H9 (cell line): Measurements from ENCODE around the gene ZNF556. TPM values are rescaled to one million over a fixed set of nuclear protein-coding genes. Genes with fewer than 3 reads are reported as not detected.

Experiments used
- DNase-seq: peaks from one replicate; pipeline ENCODE4 v3.0.0-alpha.2; 2017
- H2AFZ ChIP-seq: one replicate; pipeline ENCODE4 v1.6.1; 2013; ENCODE audit warnings: mild to moderate bottlenecking, low read length, control low read depth, moderate library complexity
- H2AK5ac ChIP-seq: 2 replicates; pipeline ENCODE4 v1.6.1; 2013; ENCODE audit warnings: low read length, control low read depth, mixed read lengths; ENCODE audit not compliant: insufficient read length
- H2BK120ac ChIP-seq: one replicate; pipeline ENCODE4 v1.6.1; 2013; ENCODE audit warnings: low read depth, mild to moderate bottlenecking, low read length, control low read depth, inconsistent platforms; ENCODE audit not compliant: poor library complexity, severe bottlenecking
- H2BK12ac ChIP-seq: 2 replicates; pipeline ENCODE4 v1.6.1; 2013; ENCODE audit warnings: low read length, control low read depth, mixed read lengths, low read depth; ENCODE audit not compliant: insufficient read length
- H2BK15ac ChIP-seq: 2 replicates; pipeline ENCODE4 v1.6.1; 2013; ENCODE audit warnings: low read depth, low read length, control low read depth
- H2BK20ac ChIP-seq: one replicate; pipeline ENCODE4 v1.6.1; 2013; ENCODE audit warnings: low read depth, mild to moderate bottlenecking, low read length, control low read depth, inconsistent platforms; ENCODE audit not compliant: poor library complexity, severe bottlenecking
- H2BK5ac ChIP-seq: 2 replicates; pipeline ENCODE4 v1.6.1; 2013; ENCODE audit warnings: low read length, control low read depth, mixed read lengths; ENCODE audit not compliant: insufficient read length
- H3K14ac ChIP-seq: 2 replicates; pipeline ENCODE4 v1.6.1; 2013; ENCODE audit warnings: low read length, control low read depth; ENCODE audit not compliant: insufficient read depth
- H3K18ac ChIP-seq: 2 replicates; pipeline ENCODE4 v1.6.1; 2013; ENCODE audit warnings: low read depth, mild to moderate bottlenecking, mixed read lengths, low read length, control low read depth; ENCODE audit not compliant: insufficient read length
- H3K23ac ChIP-seq: 2 replicates; pipeline ENCODE4 v1.6.1; 2013; ENCODE audit warnings: low read length, control low read depth, mixed read lengths, low read depth; ENCODE audit not compliant: insufficient read length
- H3K23me2 ChIP-seq: 2 replicates; pipeline ENCODE4 v1.6.1; 2013; ENCODE audit warnings: low read depth, mild to moderate bottlenecking, mixed read lengths, low read length, control low read depth; ENCODE audit not compliant: insufficient read length, poor library complexity, severe bottlenecking
- H3K27ac ChIP-seq: 2 replicates; pipeline ENCODE4 v1.5.1; 2013; ENCODE audit warnings: low read length, control low read depth, mixed read lengths, low read depth; ENCODE audit not compliant: insufficient read length
- H3K27me3 ChIP-seq: 2 replicates; pipeline ENCODE4 v1.6.1; 2013; ENCODE audit warnings: low read length, control low read depth, inconsistent platforms; ENCODE audit not compliant: insufficient read depth
- H3K4ac ChIP-seq: 2 replicates; pipeline ENCODE4 v1.6.1; 2013; ENCODE audit warnings: low read depth, mild to moderate bottlenecking, control low read depth, inconsistent platforms, low read length, moderate library complexity
- H3K4me1 ChIP-seq: 2 replicates; pipeline ENCODE4 v1.6.1; 2013; ENCODE audit warnings: low read length, control low read depth, inconsistent platforms; ENCODE audit not compliant: insufficient read depth
- H3K4me2 ChIP-seq: 2 replicates; pipeline ENCODE4 v1.6.1; 2013; ENCODE audit warnings: low read length, control low read depth, mixed read lengths; ENCODE audit not compliant: insufficient read length, insufficient read depth
- H3K56ac ChIP-seq: 2 replicates; pipeline ENCODE4 v1.6.1; 2013; ENCODE audit warnings: low read depth, mild to moderate bottlenecking, mixed read lengths, low read length, control low read depth; ENCODE audit not compliant: insufficient read length
- H3K79me1 ChIP-seq: 2 replicates; pipeline ENCODE4 v1.6.1; 2013; ENCODE audit warnings: low read depth, mild to moderate bottlenecking, moderate library complexity, low read length, control low read depth, inconsistent platforms; ENCODE audit not compliant: insufficient read depth, poor library complexity, severe bottlenecking
- H3K79me2 ChIP-seq: 2 replicates; pipeline ENCODE4 v1.6.1; 2013; ENCODE audit warnings: low read length, control low read depth, inconsistent platforms; ENCODE audit not compliant: insufficient read depth
- H3K9ac ChIP-seq: 2 replicates; pipeline ENCODE4 v1.6.1; 2013; ENCODE audit warnings: low read length, control low read depth, mixed read lengths; ENCODE audit not compliant: insufficient read length; ENCODE audit errors: extremely low read depth
- H3K9me3 ChIP-seq: one replicate; pipeline ENCODE4 v1.6.1; 2013; ENCODE audit warnings: low read depth, low read length, inconsistent platforms; ENCODE audit not compliant: control insufficient read depth
- H3T11ph ChIP-seq: one replicate; pipeline ENCODE4 v1.6.1; 2013; ENCODE audit warnings: mild to moderate bottlenecking, low read length, control low read depth, inconsistent platforms
- H4K20me1 ChIP-seq: one replicate; pipeline ENCODE4 v1.6.1; 2013; ENCODE audit not compliant: control insufficient read depth, insufficient read length, insufficient read depth
- H4K5ac ChIP-seq: 2 replicates; pipeline ENCODE4 v1.6.1; 2013; ENCODE audit warnings: low read depth, mild to moderate bottlenecking, mixed read lengths, low read length, control low read depth; ENCODE audit not compliant: insufficient read length
- H4K8ac ChIP-seq: replicated peaks from 2 replicates; pipeline ENCODE4 v1.6.1; 2013; ENCODE audit warnings: low read length, control low read depth, mixed read lengths, low read depth; ENCODE audit not compliant: insufficient read length
- H4K91ac ChIP-seq: 2 replicates; pipeline ENCODE4 v1.6.1; 2013; ENCODE audit warnings: low read depth, mild to moderate bottlenecking, moderate library complexity, mixed read lengths, low read length, control low read depth; ENCODE audit not compliant: insufficient read length
- H3K27ac Mint-ChIP-seq, 3 experiments: 2 replicates in 2 of 3; 3 replicates in 1 of 3; pipeline ENCODE4 v1.8.0; 2020 to 2021; ENCODE audit warnings: mixed read lengths in 3 of 3, mild to moderate bottlenecking in 1 of 3, moderate library complexity in 1 of 3
- H3K27me3 Mint-ChIP-seq: 2 replicates; pipeline ENCODE4 v1.8.0; 2021; ENCODE audit warnings: low read depth, mild to moderate bottlenecking, moderate library complexity, mixed read lengths
- H3K36me3 Mint-ChIP-seq, 3 experiments: 2 replicates in 2 of 3; 3 replicates in 1 of 3; pipeline ENCODE4 v1.8.0; 2020 to 2021; ENCODE audit warnings: low read depth in 3 of 3, mixed read lengths in 3 of 3; ENCODE audit not compliant: insufficient read depth in 1 of 3
- H3K4me1 Mint-ChIP-seq, 2 experiments: 2 replicates each; pipeline ENCODE4 v1.8.0; 2020; ENCODE audit warnings: mixed read lengths in 2 of 2
- H3K4me3 Mint-ChIP-seq, 2 experiments: 2 replicates in 1 of 2; 3 replicates in 1 of 2; pipeline ENCODE4 v1.8.0; 2020 to 2021; ENCODE audit warnings: mild to moderate bottlenecking in 2 of 2, mixed read lengths in 2 of 2, moderate library complexity in 1 of 2
- H3K9me3 Mint-ChIP-seq, 2 experiments: 2 replicates in 1 of 2; 3 replicates in 1 of 2; pipeline ENCODE4 v1.8.0; 2020; ENCODE audit warnings: mild to moderate bottlenecking in 2 of 2, mixed read lengths in 2 of 2, moderate library complexity in 1 of 2
- WGBS: extraction: QIAGEN DNeasy Blood & Tissue Kit; methylation state at CpG from one replicate; pipeline ENCODE4 v1.1.7; 2013; ENCODE audit warnings: missing lambda C conversion rate, low lambda C conversion rate, mixed read lengths; ENCODE audit not compliant: insufficient read length; ENCODE audit errors: extremely low coverage; 5-methylcytosine and 5-hydroxymethylcytosine counted together
- total RNA-seq: library from RNA; stranded (reverse); gene quantifications from 2 replicates; pipeline ENCODE4 v1.2.1, GENCODE V29; 2021
- TF ChIP-seq, protein P1 (sequence below): fragments of 200-600 bp; sonication (generic); conservative IDR thresholded peaks from 3 replicates; pipeline ENCODE4 v1.8.0; 2021; ENCODE audit warnings: antibody characterized with exemption, mild to moderate bottlenecking

Gene ZNF556
- total RNA-seq, 1 experiment from 2014 or later = not detected

DNA sequence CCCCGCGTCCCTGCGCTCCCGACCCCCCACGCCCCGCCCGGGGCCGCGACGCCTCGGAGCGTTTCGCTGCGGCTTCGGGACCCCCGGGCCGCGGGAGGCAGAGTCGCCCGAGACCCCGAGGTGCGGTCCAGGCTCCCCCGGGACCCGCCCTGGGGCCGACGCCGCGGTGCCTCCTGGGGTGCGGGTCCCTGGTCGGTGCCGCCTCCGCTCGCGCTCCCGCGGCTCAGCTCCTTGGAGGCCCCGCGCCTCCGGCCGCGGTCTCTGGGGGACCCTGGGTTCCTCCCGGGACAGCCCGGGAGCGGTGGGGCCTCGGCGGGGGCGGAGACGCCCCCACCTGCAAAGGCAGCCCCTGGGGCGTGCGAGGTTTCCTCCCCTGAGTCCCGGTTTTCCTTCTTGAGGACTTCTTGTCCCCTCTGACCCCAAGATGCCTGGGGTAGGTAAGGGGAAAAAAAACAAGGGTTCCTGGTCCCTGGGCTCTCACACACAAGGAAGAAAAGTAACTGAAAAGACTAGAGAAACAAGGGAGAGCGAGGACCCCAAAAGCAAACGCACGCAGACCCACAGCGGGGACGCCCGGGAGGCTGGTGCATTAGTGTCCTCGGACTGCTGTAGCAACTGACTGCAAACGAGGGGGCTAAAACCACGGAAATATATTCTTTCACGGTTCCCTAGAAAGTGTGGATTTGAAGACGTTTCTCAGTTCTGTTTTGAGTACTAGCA, 25.1 kb upstream of the ZNF556 start:
- peaks cover 5% of the 10 kb centered on the region for H3K23me2 ChIP-seq
- Mint-ChIP-seq H3K4me1 (peaks cover 5 to 13% of the 10 kb centered on the region in 2 experiments), H3K4me3 (peak overlapping the region; percentile 67 to 85), H3K27me3 (no peaks in the 10 kb centered on the region; the same call in 1 of the 2 replicates), H3K36me3 (peaks cover 29 to 30% (median 29%) of the 10 kb centered on the region in 3 experiments), H3K27ac (no peak overlapping the region), H3K9me3 (peaks cover 17 to 37% of the 10 kb centered on the region in 2 experiments)
- no peaks in the 10 kb centered on the region for H3K4me1 ChIP-seq
- no peak overlapping the region for H3K14ac ChIP-seq
- no peak overlapping the region for H4K91ac ChIP-seq
- H2AFZ ChIP-seq = no peak overlapping the region
- no peak overlapping the region for H2BK15ac ChIP-seq
- no peak overlapping the region for H2BK20ac ChIP-seq
- no peaks in the 10 kb centered on the region for H3K9me3 ChIP-seq
- H2BK12ac ChIP-seq = no peak overlapping the region
- no peaks in the 10 kb centered on the region for H3K27me3 ChIP-seq
- WGBS = no CpG with 5 or more reads among the region's 62 CpGs
- TF ChIP-seq, protein P1, sequence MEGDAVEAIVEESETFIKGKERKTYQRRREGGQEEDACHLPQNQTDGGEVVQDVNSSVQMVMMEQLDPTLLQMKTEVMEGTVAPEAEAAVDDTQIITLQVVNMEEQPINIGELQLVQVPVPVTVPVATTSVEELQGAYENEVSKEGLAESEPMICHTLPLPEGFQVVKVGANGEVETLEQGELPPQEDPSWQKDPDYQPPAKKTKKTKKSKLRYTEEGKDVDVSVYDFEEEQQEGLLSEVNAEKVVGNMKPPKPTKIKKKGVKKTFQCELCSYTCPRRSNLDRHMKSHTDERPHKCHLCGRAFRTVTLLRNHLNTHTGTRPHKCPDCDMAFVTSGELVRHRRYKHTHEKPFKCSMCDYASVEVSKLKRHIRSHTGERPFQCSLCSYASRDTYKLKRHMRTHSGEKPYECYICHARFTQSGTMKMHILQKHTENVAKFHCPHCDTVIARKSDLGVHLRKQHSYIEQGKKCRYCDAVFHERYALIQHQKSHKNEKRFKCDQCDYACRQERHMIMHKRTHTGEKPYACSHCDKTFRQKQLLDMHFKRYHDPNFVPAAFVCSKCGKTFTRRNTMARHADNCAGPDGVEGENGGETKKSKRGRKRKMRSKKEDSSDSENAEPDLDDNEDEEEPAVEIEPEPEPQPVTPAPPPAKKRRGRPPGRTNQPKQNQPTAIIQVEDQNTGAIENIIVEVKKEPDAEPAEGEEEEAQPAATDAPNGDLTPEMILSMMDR = no peak
- H3K79me1 ChIP-seq = no peaks in the 10 kb centered on the region
- no peak overlapping the region for H2AK5ac ChIP-seq
- no peak for DNase-seq
- H3K18ac ChIP-seq = no peak overlapping the region
- no peaks in the 10 kb centered on the region for H4K20me1 ChIP-seq
- no peak overlapping the region for H2BK5ac ChIP-seq
- H3K4ac ChIP-seq = no peak overlapping the region
- no peak overlapping the region for H3K23ac ChIP-seq
- H3K79me2 ChIP-seq = 0 out of 2 replicates have a peak, but pooled peaks cover 2% of the 10 kb centered on the region
- H3T11ph ChIP-seq = no peak overlapping the region
- H4K8ac ChIP-seq = no peak overlapping the region
- H4K5ac ChIP-seq = no peak overlapping the region
- no peak overlapping the region for H3K27ac ChIP-seq
- no peak overlapping the region for H3K56ac ChIP-seq
- peak overlapping the region; percentile 62 for H3K4me2 ChIP-seq
- H3K9ac ChIP-seq = peak overlapping the region; percentile 7
- no peak overlapping the region for H2BK120ac ChIP-seq
